IPS-NIHi7 (cell line): Measurements from ENCODE around the gene ROS1.

Experiments
- DNase-seq: peaks from one replicate; pipeline ENCODE4 v3.0.0; 2012; ENCODE audit warnings: mixed read lengths; ENCODE audit errors: extremely low spot score

ROS1 gene

GRCh38 chr6:117311310-117311709, 114.4 kb downstream of the ROS1 start:
- no peak for DNase-seq

DNA sequence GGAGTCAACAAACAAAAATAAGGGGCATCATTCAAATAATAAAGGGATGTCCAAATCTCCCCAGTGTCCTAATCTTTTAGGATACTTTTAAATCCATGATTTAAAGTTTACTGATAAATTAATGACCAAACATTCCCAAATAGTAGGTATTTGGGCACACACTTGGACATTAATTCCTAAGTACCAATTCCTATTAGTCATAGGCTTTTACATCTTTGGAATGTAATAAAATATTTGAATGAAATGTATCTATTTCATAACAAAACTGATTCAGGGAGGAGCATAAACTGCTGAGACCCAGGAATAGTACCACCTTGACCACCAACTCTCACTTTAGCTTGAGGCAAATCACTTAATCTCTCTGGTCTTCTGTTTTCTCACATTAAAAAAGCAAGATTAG, 116.1 kb downstream of the ROS1 start:
- DNase-seq = no peak

GRCh38 chr6:117309069-117309468, 116.7 kb downstream of the ROS1 start:
- DNase-seq = no peak

DNA sequence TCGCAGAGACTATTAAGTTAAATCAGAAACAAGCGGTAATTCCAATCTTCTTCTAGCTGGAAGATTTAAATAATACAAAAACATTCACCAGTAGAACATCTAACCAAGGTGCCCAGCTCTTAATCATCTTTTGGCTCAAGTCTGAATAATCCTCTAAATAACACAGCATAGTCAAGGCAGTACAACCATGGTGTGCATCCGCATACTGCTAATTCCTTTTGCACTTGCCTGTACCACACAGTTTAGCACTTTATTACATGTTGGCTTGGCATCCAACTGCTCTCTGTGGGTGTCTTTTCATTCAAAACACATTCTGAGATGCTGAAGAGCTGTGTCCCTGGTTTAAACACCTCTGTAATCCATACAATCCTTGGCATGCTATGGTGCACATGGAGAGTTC, 118.1 kb downstream of the ROS1 start:
- DNase-seq = no peak

DNA sequence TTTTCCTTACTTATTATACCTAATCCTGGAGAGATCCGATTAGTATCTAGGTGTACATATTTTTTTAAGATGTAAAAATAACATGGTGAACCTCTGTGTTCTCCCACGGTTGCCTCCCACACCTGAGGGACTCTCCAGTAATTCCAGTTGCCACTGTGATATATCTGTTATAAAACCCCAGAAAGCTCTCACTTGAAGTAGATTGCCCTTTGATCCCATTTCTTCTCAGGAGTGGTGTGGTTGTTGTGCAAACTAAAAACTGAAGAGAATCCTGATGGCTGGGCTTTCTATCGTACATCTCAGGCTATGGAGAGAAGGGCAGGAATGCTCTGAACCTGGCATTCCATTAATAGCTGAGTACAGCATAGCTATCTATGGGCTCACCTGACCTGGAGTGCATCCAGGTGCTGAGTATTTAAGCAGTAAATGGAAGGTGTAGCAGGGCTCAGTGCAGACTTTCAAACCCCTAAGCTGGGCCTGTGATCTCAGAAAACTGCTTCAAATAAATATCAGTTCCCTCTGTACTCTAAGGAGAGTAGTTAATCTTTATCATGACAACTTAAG, 119.4 kb downstream of the ROS1 start:
- no peak for DNase-seq

- DNase-seq = no peak
Observed at GRCh38 chr6:117304446-117304845, 121.3 kb downstream of the ROS1 start.

DNA sequence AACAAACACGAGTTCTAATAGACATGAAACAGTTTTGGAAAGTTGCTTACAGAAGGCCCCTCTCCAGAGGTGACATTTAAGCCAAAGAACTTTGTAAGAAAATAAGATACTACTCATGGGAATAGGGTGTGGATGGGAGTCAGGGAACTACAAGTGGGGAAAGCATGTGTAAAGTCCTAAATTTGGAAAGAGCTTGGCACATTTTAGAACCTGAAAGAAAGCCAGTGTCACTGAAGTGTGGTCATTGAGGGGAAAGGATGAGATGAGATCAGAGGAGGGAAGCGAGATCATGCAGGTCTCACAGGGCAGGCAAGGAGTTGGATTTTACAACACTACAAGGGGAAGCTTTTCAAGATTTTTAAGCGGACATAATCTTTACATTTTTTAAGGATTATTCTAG, 122.4 kb downstream of the ROS1 start:
- DNase-seq = no peak

GRCh38 chr6:117298941-117299340, 126.8 kb downstream of the ROS1 start:
- DNase-seq = no peak

- DNase-seq = no peak
Observed at GRCh38 chr6:117290173-117290846, 135.4 kb downstream of the ROS1 start.

GRCh38 chr6:117288083-117288715, 137.5 kb downstream of the ROS1 start:
- no peak for DNase-seq

GRCh38 chr6:117280922-117281321, 144.8 kb downstream of the ROS1 start:
- DNase-seq = peak; percentile 37

DNA sequence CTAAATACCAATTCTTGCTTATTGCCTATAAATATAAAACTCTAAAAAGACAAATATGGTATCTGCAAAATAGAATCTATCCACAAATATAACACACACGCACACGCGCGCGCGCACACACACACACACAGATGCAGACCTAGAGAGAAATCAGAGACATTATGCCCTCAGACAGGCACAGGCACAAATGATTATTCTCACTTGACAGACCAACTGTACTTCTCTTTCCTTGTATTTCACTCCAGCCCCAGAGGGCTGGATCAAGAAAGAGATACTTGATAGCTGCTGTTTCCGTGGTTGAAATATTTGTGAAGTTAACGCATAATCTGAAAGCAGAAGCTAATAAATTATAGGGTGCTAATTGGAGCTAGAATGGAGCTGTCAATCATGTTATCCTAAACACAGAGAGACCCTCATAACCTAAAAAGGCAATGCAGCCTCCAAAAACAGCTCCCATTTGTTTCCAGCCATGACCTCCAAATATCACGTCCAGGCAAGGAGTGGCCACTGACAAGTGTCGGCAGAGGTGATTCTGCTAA, 148.9 kb downstream of the ROS1 start:
- no peak for DNase-seq

DNA sequence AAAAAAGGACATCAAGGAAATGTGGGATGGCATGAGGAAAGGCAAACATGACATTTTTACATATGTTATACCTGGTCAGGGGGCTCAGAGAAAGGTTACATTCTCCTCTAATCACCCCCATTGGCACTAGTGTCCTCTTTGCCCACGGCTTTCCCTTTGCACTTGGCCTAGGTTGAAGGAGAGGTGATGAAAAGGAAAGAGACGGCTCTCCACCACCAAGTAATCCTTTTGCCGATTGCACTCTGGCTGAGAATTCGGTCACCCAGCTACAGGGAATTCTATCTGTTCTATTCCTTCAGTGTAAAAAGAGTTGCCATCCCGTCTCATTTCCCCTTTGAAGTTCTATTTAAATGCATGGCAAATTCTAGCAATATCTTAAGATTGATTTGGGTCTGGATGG, 150.0 kb downstream of the ROS1 start:
- DNase-seq = no peak

GRCh38 chr6:117275205-117275604, 150.5 kb downstream of the ROS1 start:
- DNase-seq = no peak

GRCh38 chr6:117272891-117273290, 152.9 kb downstream of the ROS1 start:
- DNase-seq = no peak

DNA sequence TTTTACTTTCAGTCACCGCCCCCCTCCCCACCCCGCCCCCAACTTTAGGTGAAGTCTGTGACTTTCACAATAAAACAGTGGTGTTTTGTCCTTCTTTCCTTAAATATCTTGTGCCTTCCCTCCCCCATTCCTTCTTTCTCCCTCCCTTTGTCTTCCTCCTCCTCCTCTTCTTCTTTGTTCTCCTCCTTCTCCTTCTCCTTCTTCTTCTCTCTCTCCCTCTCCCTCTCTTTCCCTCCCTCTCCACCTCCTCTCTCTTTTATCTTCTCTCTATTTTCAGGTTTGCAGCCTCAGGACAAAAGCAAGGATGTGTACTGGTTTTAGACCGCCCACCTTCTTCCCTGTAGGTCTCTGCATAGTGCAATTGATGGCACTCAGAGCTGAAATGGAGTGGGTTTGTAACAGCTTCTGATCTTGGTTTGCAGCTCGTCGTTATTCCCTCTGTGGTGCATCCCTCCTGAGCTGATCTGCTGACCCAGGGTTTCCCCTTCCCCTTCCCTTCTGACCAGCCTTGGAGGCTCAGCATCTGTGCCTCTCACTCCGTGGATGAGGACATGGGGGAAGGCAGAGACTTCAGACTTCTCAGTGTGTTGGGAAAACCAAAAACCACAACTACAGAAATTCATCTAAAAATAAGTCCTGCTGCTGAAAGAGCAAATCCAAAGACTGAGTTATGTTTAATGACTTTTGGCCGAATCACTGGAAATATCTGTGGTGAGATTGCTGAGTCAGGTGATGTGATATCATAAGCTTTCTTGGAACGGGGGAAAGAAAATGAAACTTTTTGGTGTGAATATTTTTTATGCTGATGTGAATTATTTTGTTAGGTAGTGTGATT, 153.5 kb downstream of the ROS1 start:
- DNase-seq = peak; percentile 14

DNA sequence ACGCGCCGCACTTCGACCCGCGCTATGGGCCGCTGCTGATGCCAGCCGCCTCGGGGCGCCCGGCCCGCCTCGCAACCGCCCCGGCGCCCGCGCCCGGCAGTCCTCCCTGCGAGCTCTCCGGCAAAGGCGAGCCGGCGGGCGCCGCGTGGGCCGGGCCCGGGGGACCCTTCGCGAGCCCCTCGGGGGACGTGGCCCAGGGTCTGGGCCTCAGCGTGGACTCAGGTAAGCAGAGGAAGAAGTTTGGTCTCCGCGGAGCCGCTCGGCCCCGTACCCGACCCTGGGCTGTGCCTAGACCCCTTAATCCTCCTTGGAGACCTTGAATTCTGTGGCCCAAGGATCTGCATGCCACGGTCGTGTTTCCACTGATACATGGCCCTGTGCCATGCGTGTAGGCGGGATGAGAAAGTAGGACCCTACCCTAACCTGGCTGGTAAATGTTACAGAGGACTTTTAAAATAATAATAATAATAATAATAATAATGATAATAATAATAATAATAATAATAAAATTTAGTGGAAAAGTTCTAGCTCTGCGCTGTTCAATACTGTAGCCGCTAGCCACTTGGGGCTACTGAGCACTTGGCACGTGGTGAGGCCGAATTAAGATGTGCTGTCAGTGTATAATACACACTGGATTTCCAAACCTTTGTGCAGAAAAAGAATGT, 154.8 kb downstream of the ROS1 start:
- DNase-seq = peak; percentile 28

DNA sequence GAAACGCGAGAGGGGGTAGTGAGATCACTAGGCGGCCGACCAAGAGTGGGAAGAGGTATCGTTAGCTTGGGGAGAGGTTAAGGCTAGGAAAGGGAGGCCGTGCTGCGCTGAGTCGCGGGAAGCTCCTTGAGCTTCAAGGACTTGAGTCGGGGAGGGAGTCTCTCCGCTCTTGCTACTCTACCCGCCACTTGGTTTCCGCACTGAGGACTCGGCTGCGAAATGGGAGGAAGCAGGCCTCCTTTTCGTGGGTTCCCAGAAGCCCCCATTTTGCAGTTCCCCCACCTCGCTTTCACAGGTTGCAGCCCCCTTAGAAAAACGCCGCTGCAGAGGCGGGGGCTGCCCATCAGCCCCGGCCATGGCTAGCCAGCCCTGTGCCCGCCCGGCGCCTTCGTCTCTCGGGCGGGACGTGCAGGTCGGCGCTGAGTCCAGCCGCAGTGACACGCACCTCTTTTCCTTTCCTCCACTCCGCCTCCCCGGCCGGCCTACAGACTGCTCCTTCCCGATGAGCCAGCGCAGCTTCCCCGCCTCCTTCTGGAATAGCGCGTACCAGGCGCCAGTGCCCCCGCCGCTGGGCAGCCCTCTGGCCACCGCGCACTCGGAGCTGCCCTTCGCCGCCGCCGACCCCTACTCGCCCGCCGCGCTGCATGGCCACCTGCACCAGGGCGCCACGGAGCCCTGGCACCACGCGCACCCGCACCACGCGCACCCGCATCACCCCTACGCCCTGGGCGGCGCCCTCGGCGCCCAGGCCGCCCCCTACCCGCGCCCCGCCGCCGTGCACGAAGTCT, 155.5 kb downstream of the ROS1 start:
- DNase-seq = peak; percentile 52

DNA sequence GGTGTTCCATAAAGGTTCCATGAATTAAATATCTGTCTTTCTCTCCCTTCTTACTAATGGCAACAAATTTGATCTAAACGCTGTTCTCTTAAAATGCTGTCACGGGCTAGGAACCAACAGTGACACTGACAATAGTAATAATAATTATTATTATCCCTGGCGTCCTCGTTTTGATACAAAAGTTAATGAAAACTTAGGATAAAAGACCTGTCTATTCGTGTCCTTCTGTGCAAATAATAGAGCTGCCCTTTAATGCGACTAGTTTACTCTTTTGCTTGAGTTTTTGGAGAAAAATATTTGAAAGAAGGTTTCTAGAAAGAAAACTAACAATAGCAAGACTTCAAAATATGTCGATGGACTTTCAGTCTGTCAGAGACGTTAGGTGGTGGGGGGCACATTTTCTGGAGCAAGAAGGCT, 156.1 kb downstream of the ROS1 start:
- DNase-seq = no peak

GRCh38 chr6:117268924-117269323, 156.8 kb downstream of the ROS1 start:
- no peak for DNase-seq
